DND-41 (cell line): ENCODE data around the gene L3MBTL4.
"Not testable (repeated sequence)": the region's sequence is repeated elsewhere in the genome, so short reads cannot be mapped to it uniquely, and the experiment has no call there.

ENCODE experiments used
- ATAC-seq: fragments of 200-7000 bp; cut with Tn5 transposase; 3 replicates; pipeline ENCODE4 v1.9.1; 2021; ENCODE audit warnings: low read depth; ENCODE audit not compliant: insufficient read depth
- DNase-seq: peaks from one replicate; pipeline ENCODE4 v3.0.0-alpha.2; 2020
- H2AFZ ChIP-seq: 2 replicates; pipeline ENCODE4 v1.6.0; 2012; ENCODE audit warnings: low read depth, low read length
- H3K27ac ChIP-seq: 2 replicates; pipeline ENCODE4 v1.5.1; 2012; ENCODE audit warnings: low read length, inconsistent platforms
- H3K27me3 ChIP-seq: fragments of 200-600 bp; sonication (generic); 2 replicates; pipeline ENCODE4 v1.6.0; 2012; ENCODE audit warnings: low read length, mild to moderate bottlenecking, inconsistent platforms; ENCODE audit not compliant: insufficient read depth, poor library complexity
- H3K36me3 ChIP-seq: 2 replicates; pipeline ENCODE4 v1.5.1; 2012; ENCODE audit warnings: low read length, inconsistent platforms; ENCODE audit not compliant: insufficient read depth
- H3K4me1 ChIP-seq: 2 replicates; pipeline ENCODE4 v1.5.1; 2012; ENCODE audit warnings: mild to moderate bottlenecking, low read length; ENCODE audit not compliant: insufficient read depth
- H3K4me2 ChIP-seq: 2 replicates; pipeline ENCODE4 v1.6.0; 2012; ENCODE audit warnings: mild to moderate bottlenecking, moderate library complexity, low read length, inconsistent platforms; ENCODE audit not compliant: insufficient read depth
- H3K4me3 ChIP-seq, 2 experiments: fragments of 200-600 bp in 1 of 2; shearing (Covaris generic) in 1 of 2; 2 replicates each; pipeline ENCODE4 v1.5.1; 2012 to 2016; ENCODE audit warnings: inconsistent platforms in 2 of 2, low read length in 2 of 2, mild to moderate bottlenecking in 2 of 2, low read depth in 1 of 2, moderate library complexity in 1 of 2
- H3K79me2 ChIP-seq: 2 replicates; pipeline ENCODE4 v1.6.0; 2012; ENCODE audit warnings: low read length, inconsistent platforms; ENCODE audit not compliant: insufficient read depth
- H3K9ac ChIP-seq: 2 replicates; pipeline ENCODE4 v1.6.0; 2012; ENCODE audit warnings: low read depth, mild to moderate bottlenecking, inconsistent platforms, low read length, moderate library complexity
- H3K9me3 ChIP-seq: 2 replicates; pipeline ENCODE4 v1.5.1; 2012; ENCODE audit warnings: low read length, moderate library complexity, mild to moderate bottlenecking, inconsistent platforms; ENCODE audit not compliant: insufficient read depth, severe bottlenecking
- H4K20me1 ChIP-seq: 2 replicates; pipeline ENCODE4 v1.6.0; 2012; ENCODE audit warnings: low read length; ENCODE audit not compliant: insufficient read depth
- CTCF ChIP-seq: IDR thresholded peaks from 2 replicates; pipeline ENCODE4 v1.5.1; 2012; ENCODE audit warnings: borderline replicate concordance, low read length, moderate library complexity, mild to moderate bottlenecking; ENCODE audit not compliant: poor library complexity, severe bottlenecking; ENCODE audit errors: extremely low read depth
- EZH2 ChIP-seq: IDR thresholded peaks from 3 replicates; pipeline ENCODE4 v1.6.1; 2012; ENCODE audit warnings: borderline replicate concordance, low read depth, mild to moderate bottlenecking, moderate library complexity, low read length, inconsistent platforms; ENCODE audit not compliant: severe bottlenecking

The L3MBTL4 gene

GRCh38 chr18:6266212-6266611, 148.5 kb downstream of the L3MBTL4 start:
- Histone ChIP-seq H3K79me2 (no peaks in the 10 kb centered on the region), H2AFZ (no peak overlapping the region), H3K4me3 (no peak overlapping the region), H3K9ac (no peak overlapping the region), H3K27ac (no peak overlapping the region), H3K27me3 (no peaks in the 10 kb centered on the region), H3K9me3 (no peaks in the 10 kb centered on the region), H4K20me1 (no peaks in the 10 kb centered on the region), H3K36me3 (no peaks in the 10 kb centered on the region), H3K4me1 (no peaks in the 10 kb centered on the region), H3K4me2 (no peak overlapping the region)
- DNase-seq (no peak), ATAC-seq (no peak)
- TF ChIP-seq EZH2, result no peak
- TF ChIP-seq CTCF, result no peak

- Histone ChIP-seq H2AFZ (no peak overlapping the region), H3K9me3 (peaks cover 5% of the 10 kb centered on the region), H3K79me2 (no peaks in the 10 kb centered on the region), H3K9ac (no peak overlapping the region), H3K4me1 (no peaks in the 10 kb centered on the region), H3K36me3 (no peaks in the 10 kb centered on the region), H3K27ac (no peak overlapping the region), H3K4me2 (no peak overlapping the region), H3K27me3 (no peaks in the 10 kb centered on the region), H3K4me3 (no peak overlapping the region), H4K20me1 (no peaks in the 10 kb centered on the region)
- no peak for DNase-seq
- ATAC-seq, result no peak
- no peak for TF ChIP-seq CTCF
- TF ChIP-seq EZH2, result no peak
Measured at GRCh38 chr18:6261938-6262337, 152.8 kb downstream of the L3MBTL4 start.

- not testable (repeated sequence) for H3K9me3 ChIP-seq, H3K9ac ChIP-seq, H3K27me3 ChIP-seq, H3K79me2 ChIP-seq, H3K4me2 ChIP-seq, H3K27ac ChIP-seq, H3K4me1 ChIP-seq, H3K36me3 ChIP-seq, H3K4me3 ChIP-seq, ATAC-seq, H4K20me1 ChIP-seq, DNase-seq, H2AFZ ChIP-seq
Measured at GRCh38 chr18:6259324-6259723, 155.4 kb downstream of the L3MBTL4 start.

GRCh38 chr18:6257950-6258349, 156.8 kb downstream of the L3MBTL4 start:
- H3K27ac ChIP-seq, result no peak overlapping the region
- H3K4me1 ChIP-seq, result no peaks in the 10 kb centered on the region
- H3K9ac ChIP-seq, result no peak overlapping the region
- no peaks in the 10 kb centered on the region for H3K27me3 ChIP-seq
- ATAC-seq (no peak), DNase-seq (no peak)
- no peak overlapping the region for H3K4me3 ChIP-seq
- H3K9me3 ChIP-seq, result peaks cover 5% of the 10 kb centered on the region
- H4K20me1 ChIP-seq, result no peaks in the 10 kb centered on the region
- no peak overlapping the region for H3K4me2 ChIP-seq
- H3K79me2 ChIP-seq, result no peaks in the 10 kb centered on the region
- H3K36me3 ChIP-seq, result no peaks in the 10 kb centered on the region
- H2AFZ ChIP-seq, result no peak overlapping the region
- no peak for TF ChIP-seq EZH2
- no peak for TF ChIP-seq CTCF
